ENCODE measurements around the gene NR2F1-AS1. TPM values are rescaled to one million over a fixed set of nuclear protein-coding genes. Genes with fewer than 3 reads are reported as not detected.

Gene NR2F1-AS1
- total and polyA plus RNA-seq, 2 donors (not counting 3 experiments of a cell fraction or from before 2014, with no cell fraction given) = 4.2 to 13.8 TPM

GRCh38 chr5:93598091-93599000, 17.3 kb upstream of the NR2F1-AS1 start:
- Histone ChIP-seq H3K9me3 (replicated peaks; ENCODE audit: control insufficient read depth, insufficient read depth, low read length) (no peaks in the 10 kb centered on the region), H2AFZ (ENCODE audit: low read depth, low read length) (no peak overlapping the region), H3K36me3 (ENCODE audit: control insufficient read depth in 2 of 2, extremely low read depth in 1 of 2, insufficient read depth in 2 of 2, low read length in 2 of 2) (peaks cover 0 to 6% of the 10 kb centered on the region in 2 experiments), H3K4me2 (ENCODE audit: insufficient read depth, low read length) (no peak overlapping the region), H3K9me1 (replicated peaks; ENCODE audit: control insufficient read depth, extremely low read depth, insufficient read depth, low read length) (no peaks in the 10 kb centered on the region), H4K20me1 (replicated peaks; ENCODE audit: control insufficient read depth, extremely low read depth, insufficient read depth, low read length) (no peaks in the 10 kb centered on the region), H3K27me3 (ENCODE audit: control insufficient read depth in 2 of 2, insufficient read depth in 2 of 2, low read length in 2 of 2) (peaks cover 28 to 39% of the 10 kb centered on the region in 2 experiments), H3K9ac (replicated peaks; ENCODE audit: extremely low read depth, insufficient read depth, low read length) (no peak overlapping the region), H3K27ac (ENCODE audit: insufficient read depth, low read depth, low read length) (no peak overlapping the region), H3K79me2 (ENCODE audit: control insufficient read depth, insufficient read depth, low read length) (no peaks in the 10 kb centered on the region), H3K4me1 (ENCODE audit: control insufficient read depth, extremely low read depth, insufficient read depth, low read length) (no peaks in the 10 kb centered on the region), H3K4me3 (replicated peaks in 1 of 3; ENCODE audit: insufficient read depth in 1 of 3, low read depth in 1 of 3, low read length in 3 of 3) (no peak overlapping the region)
- FAIRE-seq (no peak), DNase-seq (ENCODE audit: low read depth, low spot score) (no peak)
- CTCF ChIA-PET = interaction anchor here (0.7 to 5.8 kb wide), 4 partner anchors 9 to 203 kb away, joined by 3 to 25 read pairs (median 8); no protein-coding TSS in a partner anchor
- TF ChIP-seq MYC (IDR thresholded peaks at IDR 0.05; ENCODE audit: low read depth, low read length) (no peak), GATA2 (IDR thresholded peaks at IDR 0.05; ENCODE audit: insufficient read depth, insufficient read length, low read depth, low read length) (no peak), EZH2 (IDR thresholded peaks at IDR 0.05; ENCODE audit: borderline replicate concordance, low read depth, low read length, severe bottlenecking) (no peak), POLR2AphosphoS5 (IDR thresholded peaks at IDR 0.05; ENCODE audit: insufficient read depth, low read depth, low read length) (no peak), JUN (IDR thresholded peaks at IDR 0.05; ENCODE audit: borderline replicate concordance, insufficient read depth, insufficient read length, low read depth) (no peak), POLR2A (IDR thresholded peaks at IDR 0.05; ENCODE audit: low read depth, low read length) (no peak), FOS (IDR thresholded peaks at IDR 0.05; ENCODE audit: borderline replicate concordance, insufficient read depth, low read length) (no peak)
- TF ChIP-seq, protein P1, sequence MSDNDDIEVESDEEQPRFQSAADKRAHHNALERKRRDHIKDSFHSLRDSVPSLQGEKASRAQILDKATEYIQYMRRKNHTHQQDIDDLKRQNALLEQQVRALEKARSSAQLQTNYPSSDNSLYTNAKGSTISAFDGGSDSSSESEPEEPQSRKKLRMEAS (IDR thresholded peaks at IDR 0.05; ENCODE audit: insufficient read depth, insufficient read length) = no peak
- TF ChIP-seq, protein P2, sequence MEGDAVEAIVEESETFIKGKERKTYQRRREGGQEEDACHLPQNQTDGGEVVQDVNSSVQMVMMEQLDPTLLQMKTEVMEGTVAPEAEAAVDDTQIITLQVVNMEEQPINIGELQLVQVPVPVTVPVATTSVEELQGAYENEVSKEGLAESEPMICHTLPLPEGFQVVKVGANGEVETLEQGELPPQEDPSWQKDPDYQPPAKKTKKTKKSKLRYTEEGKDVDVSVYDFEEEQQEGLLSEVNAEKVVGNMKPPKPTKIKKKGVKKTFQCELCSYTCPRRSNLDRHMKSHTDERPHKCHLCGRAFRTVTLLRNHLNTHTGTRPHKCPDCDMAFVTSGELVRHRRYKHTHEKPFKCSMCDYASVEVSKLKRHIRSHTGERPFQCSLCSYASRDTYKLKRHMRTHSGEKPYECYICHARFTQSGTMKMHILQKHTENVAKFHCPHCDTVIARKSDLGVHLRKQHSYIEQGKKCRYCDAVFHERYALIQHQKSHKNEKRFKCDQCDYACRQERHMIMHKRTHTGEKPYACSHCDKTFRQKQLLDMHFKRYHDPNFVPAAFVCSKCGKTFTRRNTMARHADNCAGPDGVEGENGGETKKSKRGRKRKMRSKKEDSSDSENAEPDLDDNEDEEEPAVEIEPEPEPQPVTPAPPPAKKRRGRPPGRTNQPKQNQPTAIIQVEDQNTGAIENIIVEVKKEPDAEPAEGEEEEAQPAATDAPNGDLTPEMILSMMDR (IDR thresholded peaks at IDR 0.05; ENCODE audit: extremely low read depth in 1 of 2, insufficient read depth in 1 of 2, low read depth in 1 of 2, low read length in 2 of 2) = no peak
- dilution Hi-C loops (cut with MboI; ENCODE audit: extremely low pct_ligation_motif_present, low sequenced_read_pairs) (no loop called here), intact Hi-C loops (cut with micrococcal nuclease) (no loop called here)
- POLR2A ChIA-PET = no interaction called here
- BruUV-seq (replicated peaks) = no TSS peak
